Vagina (tissue), 2 donors: Measurements from ENCODE around the gene ADARB2. TPM values are rescaled to one million over a fixed set of nuclear protein-coding genes. Genes with fewer than 3 reads are reported as not detected.

Experiments
- DNase-seq, 2 donors: peaks; one replicate each; pipeline ENCODE4 v3.0.0-alpha.2; 2017; ENCODE audit errors: extremely low spot score in 2 of 2
- H3K27ac ChIP-seq: fragments of 200-600 bp; sonication (generic); one replicate; pipeline ENCODE4 v1.5.1; 2019
- H3K27me3 ChIP-seq: fragments of 200-600 bp; sonication (generic); one replicate; pipeline ENCODE4 v1.5.1; 2019
- H3K36me3 ChIP-seq, 2 donors: fragments of 200-600 bp; sonication (generic); one replicate each; pipeline ENCODE4 v1.5.1; 2017 to 2019
- H3K4me1 ChIP-seq: fragments of 200-600 bp; sonication (generic); one replicate; pipeline ENCODE4 v1.5.1; 2019
- H3K4me3 ChIP-seq, 2 donors: fragments of 200-600 bp; sonication (generic); 1 replicate in 1 of 2; 2 replicates in 1 of 2; pipeline ENCODE4 v1.5.1; 2016 to 2019
- H3K9me3 ChIP-seq: fragments of 200-600 bp; sonication (generic); one replicate; pipeline ENCODE4 v1.5.1; 2019
- CTCF ChIP-seq, 3 experiments: fragments of 450-650 bp in 2 of 3; fragments of 200-600 bp in 1 of 3; sonication (generic) in 1 of 3; IDR thresholded peaks; one replicate each; pipeline ENCODE4 v1.5.1; 2017 to 2019; ENCODE audit warnings: antibody characterized with exemption in 3 of 3, mild to moderate bottlenecking in 2 of 3, moderate library complexity in 2 of 3
- POLR2A ChIP-seq, 2 donors: fragments of 450-650 bp; IDR thresholded peaks; one replicate each; pipeline ENCODE4 v1.6.1; 2017; ENCODE audit warnings: antibody characterized with exemption in 2 of 2, mild to moderate bottlenecking in 2 of 2, moderate library complexity in 2 of 2
- POLR2AphosphoS5 ChIP-seq, 2 donors: sonication (generic); formaldehyde crosslinking; IDR thresholded peaks; one replicate each; pipeline ENCODE4 v1.9.0; 2017; ENCODE audit warnings: antibody characterized with exemption in 2 of 2, mild to moderate bottlenecking in 2 of 2, low read depth in 1 of 2; ENCODE audit not compliant: insufficient read depth in 1 of 2
- intact Hi-C: fragments of 100-400 bp; cut with DNase I; formaldehyde crosslinking; loops from one replicate; pipeline ENCODE4 v1.15.1; 2023
- total RNA-seq: library from RNA; depleted of rRNA; stranded (reverse); fragments of >200 nt; gene quantifications from one replicate; pipeline ENCODE4 v1.2.3, GENCODE V29; 2016

ADARB2 gene
- total RNA-seq, 1 donor from 2014 or later, result 3.4 TPM

- Histone ChIP-seq H3K27ac (no peak overlapping the region), H3K9me3 (no peaks in the 10 kb centered on the region), H3K4me1 (no peaks in the 10 kb centered on the region), H3K4me3 (no peak overlapping the region), H3K27me3 (no peaks in the 10 kb centered on the region), H3K36me3 (no peaks in the 10 kb centered on the region)
- DNase-seq, result peak in 1 of 2 donors; percentile 49
- intact Hi-C loops, result no loop called here
- TF ChIP-seq POLR2AphosphoS5 (IDR thresholded peaks at IDR 0.05; ENCODE audit: insufficient read depth in 1 of 2, low read depth in 1 of 2), result no peak
- no peak for TF ChIP-seq POLR2A (IDR thresholded peaks at IDR 0.05)
- no peak for TF ChIP-seq CTCF (IDR thresholded peaks at IDR 0.05)
Observed at GRCh38 chr10:1242975-1243374, 494.4 kb downstream of the ADARB2 start.

- no peaks in the 10 kb centered on the region for H3K4me1 ChIP-seq
- no peak overlapping the region for H3K4me3 ChIP-seq
- H3K9me3 ChIP-seq, result no peaks in the 10 kb centered on the region
- no peak overlapping the region for H3K27ac ChIP-seq
- H3K36me3 ChIP-seq, result no peaks in the 10 kb centered on the region
- peak in 1 of 2 donors; percentile 62 for DNase-seq
- TF ChIP-seq CTCF (IDR thresholded peaks at IDR 0.05) (no peak), POLR2A (IDR thresholded peaks at IDR 0.05) (no peak), POLR2AphosphoS5 (IDR thresholded peaks at IDR 0.05; ENCODE audit: insufficient read depth in 1 of 2, low read depth in 1 of 2) (no peak)
- H3K27me3 ChIP-seq, result no peaks in the 10 kb centered on the region
- intact Hi-C loops, result no loop called here
Observed at GRCh38 chr10:1241973-1242935, 495.1 kb downstream of the ADARB2 start.

- intact Hi-C loops, result no loop called here
- Histone ChIP-seq H3K4me1 (no peaks in the 10 kb centered on the region), H3K4me3 (no peak overlapping the region), H3K36me3 (no peaks in the 10 kb centered on the region), H3K27ac (no peak overlapping the region), H3K9me3 (no peaks in the 10 kb centered on the region), H3K27me3 (no peaks in the 10 kb centered on the region)
- TF ChIP-seq POLR2AphosphoS5 (IDR thresholded peaks at IDR 0.05; ENCODE audit: insufficient read depth in 1 of 2, low read depth in 1 of 2) (no peak), POLR2A (IDR thresholded peaks at IDR 0.05) (no peak), CTCF (IDR thresholded peaks at IDR 0.05) (no peak)
- peak in 1 of 2 donors; percentile 80 for DNase-seq
Observed at GRCh38 chr10:1241322-1241890, 495.9 kb downstream of the ADARB2 start.

DNA sequence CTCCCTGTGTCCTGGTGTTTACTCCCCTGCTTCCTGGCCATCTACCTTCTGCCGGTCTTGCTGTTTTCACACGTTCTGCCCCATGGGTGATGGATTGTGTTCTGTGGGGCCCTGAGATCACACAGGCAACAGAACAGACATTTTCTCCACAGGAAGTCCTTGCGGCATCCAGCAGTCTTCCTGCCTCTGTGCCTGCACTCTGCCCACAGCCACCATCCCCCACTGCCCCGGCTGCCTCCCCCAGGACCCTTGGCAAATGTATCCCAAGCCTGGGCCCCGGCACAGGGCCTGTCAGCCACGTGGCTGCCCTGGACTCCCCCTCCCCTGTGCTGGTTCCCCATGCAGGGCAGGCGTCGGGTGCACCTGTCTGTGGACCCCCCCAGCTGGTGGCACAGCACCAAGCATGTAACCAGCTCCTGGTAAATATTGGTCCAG is 497.0 kb downstream of the ADARB2 start:
- H3K4me3 ChIP-seq, result no peak overlapping the region
- no peak overlapping the region for H3K27ac ChIP-seq
- DNase-seq, result no peak
- no peaks in the 10 kb centered on the region for H3K9me3 ChIP-seq
- intact Hi-C loops, result no loop called here
- no peaks in the 10 kb centered on the region for H3K27me3 ChIP-seq
- H3K4me1 ChIP-seq, result no peaks in the 10 kb centered on the region
- no peaks in the 10 kb centered on the region for H3K36me3 ChIP-seq
- TF ChIP-seq POLR2A (IDR thresholded peaks at IDR 0.05), result no peak
- TF ChIP-seq POLR2AphosphoS5 (IDR thresholded peaks at IDR 0.05; ENCODE audit: insufficient read depth in 1 of 2, low read depth in 1 of 2), result no peak
- no peak for TF ChIP-seq CTCF (IDR thresholded peaks at IDR 0.05)
